ENCODE results near the gene KLHDC10. TPM values are rescaled to one million over a fixed set of nuclear protein-coding genes. Genes with fewer than 3 reads are reported as not detected.
A peak's percentile ranks its signal among the peaks of the same experiment; 100 is the strongest.

Gene KLHDC10
- total and polyA plus RNA-seq, 2 of the 13 experiments (the other 11 are each of a cell fraction or from before 2014, with no cell fraction given), result 11.9 to 21.6 TPM

DNA sequence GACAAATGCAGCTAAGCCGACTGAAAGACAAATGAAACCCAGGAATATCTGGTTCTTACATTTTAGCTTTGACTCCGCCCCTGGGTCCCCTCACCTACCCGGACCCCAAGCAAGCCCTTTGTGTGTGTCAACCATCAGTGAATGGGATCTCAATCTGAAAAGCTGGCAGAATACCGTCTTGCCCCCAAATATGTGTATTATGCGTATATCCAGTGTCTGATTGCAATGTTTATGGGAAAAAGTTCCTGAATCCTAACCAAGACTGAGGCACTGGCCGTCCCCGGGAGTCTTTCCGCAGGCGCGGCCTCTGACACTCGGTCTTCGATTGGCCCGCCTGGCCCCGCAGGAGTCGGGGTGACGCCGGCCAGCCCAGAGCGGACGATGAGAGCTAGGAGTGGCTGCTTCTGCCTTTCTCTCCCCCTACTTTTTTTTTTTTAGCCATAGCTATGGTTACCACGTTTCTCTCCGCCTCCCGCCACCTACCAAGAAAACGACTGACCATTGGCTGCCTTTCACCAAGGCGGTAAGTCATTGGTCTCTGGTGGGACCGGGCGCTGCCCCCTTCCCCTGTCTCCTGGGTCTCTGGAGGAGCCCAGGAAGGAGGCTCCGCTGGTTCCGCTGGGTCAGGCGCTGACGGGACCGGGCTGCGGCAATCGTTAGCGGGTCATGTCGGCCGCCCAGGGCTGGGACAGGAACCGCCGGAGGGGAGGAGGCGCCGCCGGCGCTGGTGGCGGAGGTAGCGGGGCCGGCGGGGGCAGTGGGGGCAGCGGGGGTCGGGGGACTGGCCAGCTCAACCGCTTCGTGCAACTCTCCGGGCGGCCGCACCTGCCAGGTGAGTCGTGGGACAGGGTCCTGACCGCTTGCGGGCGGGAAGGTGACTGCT, at the start of gene KLHDC10 (continued):
- TF ChIP-seq, protein P1, sequence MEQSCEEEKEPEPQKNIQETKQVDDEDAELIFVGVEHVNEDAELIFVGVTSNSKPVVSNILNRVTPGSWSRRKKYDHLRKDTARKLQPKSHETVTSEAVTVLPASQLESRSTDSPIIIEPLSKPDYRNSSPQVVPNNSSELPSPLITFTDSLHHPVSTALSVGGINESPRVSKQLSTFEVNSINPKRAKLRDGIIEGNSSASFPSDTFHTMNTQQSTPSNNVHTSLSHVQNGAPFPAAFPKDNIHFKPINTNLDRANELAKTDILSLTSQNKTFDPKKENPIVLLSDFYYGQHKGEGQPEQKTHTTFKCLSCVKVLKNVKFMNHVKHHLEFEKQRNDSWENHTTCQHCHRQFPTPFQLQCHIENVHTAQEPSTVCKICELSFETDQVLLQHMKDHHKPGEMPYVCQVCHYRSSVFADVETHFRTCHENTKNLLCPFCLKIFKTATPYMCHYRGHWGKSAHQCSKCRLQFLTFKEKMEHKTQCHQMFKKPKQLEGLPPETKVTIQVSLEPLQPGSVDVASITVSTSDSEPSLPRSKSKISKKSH (CRISPR knock-in tag; IDR thresholded peaks at IDR 0.05; ENCODE audit: borderline replicate concordance), result 0 out of 2 replicates have a peak, but pooled peaks have one; percentile 32
- TF ChIP-seq DMAP1 (CRISPR knock-in tag; IDR thresholded peaks at IDR 0.05) (peak; percentile 71; the same call in 1 of the 2 replicates), MXD4 (CRISPR knock-in tag; IDR thresholded peaks at IDR 0.05) (no peak; the same call in 1 of the 2 replicates), SNAPC4 (CRISPR knock-in tag; IDR thresholded peaks at IDR 0.05) (no peak), MLXIP (CRISPR knock-in tag; IDR thresholded peaks at IDR 0.05; ENCODE audit: borderline replicate concordance) (no peak), HNF1B (CRISPR knock-in tag; IDR thresholded peaks at IDR 0.05) (peak; percentile 67), ASH2L (IDR thresholded peaks at IDR 0.05; ENCODE audit: insufficient read length, low read depth, low read length) (peak; percentile 82), HOXA9 (CRISPR knock-in tag; IDR thresholded peaks at IDR 0.05; ENCODE audit: borderline replicate concordance) (no peak), DDIT3 (CRISPR knock-in tag; IDR thresholded peaks at IDR 0.05) (no peak), RXRB (CRISPR knock-in tag; IDR thresholded peaks at IDR 0.05; ENCODE audit: borderline replicate concordance) (peak; percentile 63; the same call in 1 of the 2 replicates), THAP11 (CRISPR knock-in tag; IDR thresholded peaks at IDR 0.05) (peak; percentile 91), ZNF660 (CRISPR knock-in tag; IDR thresholded peaks at IDR 0.05; ENCODE audit: borderline replicate concordance, low read depth) (no peak), DR1 (CRISPR knock-in tag; IDR thresholded peaks at IDR 0.05) (no peak)
